GM23338 (cell line): ENCODE measurements around the gene PTPRJ. TPM values are rescaled to one million over a fixed set of nuclear protein-coding genes. Genes with fewer than 3 reads are reported as not detected.

Experiments
- ATAC-seq: fragments of 200-7000 bp; cut with Tn5 transposase; 3 replicates; pipeline ENCODE4 v1.9.1; 2020
- DNase-seq: peaks from one replicate; pipeline ENCODE4 v3.0.0-alpha.2; 2015; ENCODE audit warnings: low spot score
- H2AFZ ChIP-seq: fragments of 200-600 bp; sonication (generic); 2 replicates; pipeline ENCODE4 v1.8.0; 2016; ENCODE audit warnings: antibody characterized with exemption, mild to moderate bottlenecking, moderate library complexity
- H3F3A ChIP-seq: fragments of 200-600 bp; sonication (generic); replicated peaks from 2 replicates; pipeline ENCODE4 v1.8.0; 2017; ENCODE audit warnings: antibody characterized with exemption, mixed run types, low read depth
- H3K27ac ChIP-seq: fragments of 200-600 bp; sonication (generic); 2 replicates; pipeline ENCODE4 v1.6.1; 2016; ENCODE audit warnings: low read depth
- H3K27me3 ChIP-seq: fragments of 200-600 bp; sonication (generic); 2 replicates; pipeline ENCODE4 v1.8.0; 2016; ENCODE audit warnings: mild to moderate bottlenecking, mixed run types, moderate library complexity; ENCODE audit not compliant: insufficient read depth
- H3K36me3 ChIP-seq: fragments of 200-600 bp; sonication (generic); 2 replicates; pipeline ENCODE4 v1.8.0; 2016; ENCODE audit warnings: mild to moderate bottlenecking; ENCODE audit not compliant: insufficient read depth
- H3K4me1 ChIP-seq: fragments of 200-600 bp; sonication (generic); 2 replicates; pipeline ENCODE4 v1.8.0; 2016; ENCODE audit warnings: mild to moderate bottlenecking, moderate library complexity; ENCODE audit not compliant: insufficient read depth
- H3K4me2 ChIP-seq: fragments of 200-600 bp; sonication (generic); 2 replicates; pipeline ENCODE4 v1.7.1; 2017; ENCODE audit warnings: mixed run types
- H3K4me3 ChIP-seq: fragments of 200-600 bp; sonication (generic); 2 replicates; pipeline ENCODE4 v1.6.1; 2016; ENCODE audit warnings: mixed run types
- H3K79me2 ChIP-seq: fragments of 200-600 bp; sonication (generic); replicated peaks from 2 replicates; pipeline ENCODE4 v1.8.0; 2017; ENCODE audit warnings: mild to moderate bottlenecking; ENCODE audit not compliant: insufficient read depth
- H3K9me2 ChIP-seq: fragments of 200-600 bp; sonication (generic); 2 replicates; pipeline ENCODE4 v1.8.0; 2017; ENCODE audit not compliant: insufficient read depth
- H4K20me1 ChIP-seq: fragments of 200-600 bp; sonication (generic); replicated peaks from 2 replicates; pipeline ENCODE4 v1.8.0; 2017; ENCODE audit warnings: mild to moderate bottlenecking; ENCODE audit not compliant: insufficient read depth
- H3K27ac Mint-ChIP-seq: 2 replicates; pipeline ENCODE4 v1.8.0; 2020; ENCODE audit warnings: inconsistent platforms, mild to moderate bottlenecking, moderate library complexity, mixed read lengths
- H3K27me3 Mint-ChIP-seq: 3 replicates; pipeline ENCODE4 v1.8.0; 2022; ENCODE audit warnings: low read depth, mild to moderate bottlenecking, moderate library complexity, mixed read lengths, inconsistent platforms; ENCODE audit not compliant: insufficient read depth, poor library complexity
- H3K36me3 Mint-ChIP-seq: 3 replicates; pipeline ENCODE4 v1.8.0; 2021; ENCODE audit warnings: low read depth, mild to moderate bottlenecking, inconsistent platforms, moderate library complexity, mixed read lengths
- H3K4me1 Mint-ChIP-seq: 3 replicates; pipeline ENCODE4 v1.8.0; 2020; ENCODE audit warnings: mild to moderate bottlenecking, inconsistent platforms, mixed read lengths
- H3K4me3 Mint-ChIP-seq: 3 replicates; pipeline ENCODE4 v1.8.0; 2021; ENCODE audit warnings: moderate library complexity, mild to moderate bottlenecking, inconsistent platforms, mixed read lengths
- H3K9me3 Mint-ChIP-seq: 3 replicates; pipeline ENCODE4 v1.8.0; 2020; ENCODE audit warnings: moderate library complexity, mild to moderate bottlenecking, inconsistent platforms, mixed read lengths
- EZH2 ChIP-seq: fragments of 200-600 bp; sonication (generic); IDR thresholded peaks from one replicate; pipeline ENCODE4 v1.8.0; 2017; ENCODE audit warnings: antibody characterized with exemption, mild to moderate bottlenecking, low read depth; ENCODE audit not compliant: unreplicated experiment
- ZNF462 ChIP-seq: fragments of 250-450 bp; sonication (Bioruptor Pico); IDR thresholded peaks from 2 replicates; pipeline ENCODE4 v1.5.0; 2020; ENCODE audit warnings: mild to moderate bottlenecking, moderate library complexity
- polyA plus RNA-seq: library from polyadenylated mRNA; unstranded; fragments of >200 nt; fragmentation: Nextera tagmentation; extraction: Ambion mirVana; gene quantifications from 2 replicates; pipeline ENCODE4 v1.2.1, GENCODE V29; 2016
- total RNA-seq: library from RNA; depleted of rRNA; stranded (reverse); fragments of >200 nt; shearing (Covaris generic); gene quantifications from 2 replicates; pipeline ENCODE4 v1.2.3, GENCODE V29; 2014
- TF ChIP-seq, protein P1 (sequence below), 2 experiments: fragments of 200-600 bp in 1 of 2; sonication (generic) in 1 of 2; conservative IDR thresholded peaks; 2 replicates each; pipeline versions ENCODE4 v1.5.1 to v1.6.1; 2016 to 2017; ENCODE audit warnings: antibody characterized with exemption in 2 of 2, low read depth in 2 of 2, mild to moderate bottlenecking in 2 of 2, moderate library complexity in 1 of 2

Gene PTPRJ
- total and polyA plus RNA-seq, 2 experiments from 2014 or later = 4.2 to 16.0 TPM

- peaks cover 26% of the 10 kb centered on the region for H3K27me3 ChIP-seq
- DNase-seq (peak; percentile 79), ATAC-seq (peak; percentile 39)
- H3K36me3 ChIP-seq = no peaks in the 10 kb centered on the region; the same call in 1 of the 2 replicates
- peak overlapping the region; percentile 76 for H3K4me3 ChIP-seq
- H3K9me2 ChIP-seq = no peaks in the 10 kb centered on the region
- Mint-ChIP-seq H3K4me3 (peak overlapping the region; percentile 58), H3K9me3 (no peaks in the 10 kb centered on the region), H3K4me1 (peaks cover 25% of the 10 kb centered on the region), H3K27ac (no peak overlapping the region), H3K27me3 (peaks cover 19% of the 10 kb centered on the region), H3K36me3 (no peaks in the 10 kb centered on the region; the same call in 2 of the 3 replicates)
- H3F3A ChIP-seq = peaks cover 11% of the 10 kb centered on the region
- H2AFZ ChIP-seq = peak overlapping the region; percentile 98
- peaks cover 7% of the 10 kb centered on the region for H3K4me1 ChIP-seq
- TF ChIP-seq EZH2 (no peak), ZNF462 (0 out of 2 replicates have a peak, but pooled peaks have one; percentile 4)
- TF ChIP-seq, protein P1, sequence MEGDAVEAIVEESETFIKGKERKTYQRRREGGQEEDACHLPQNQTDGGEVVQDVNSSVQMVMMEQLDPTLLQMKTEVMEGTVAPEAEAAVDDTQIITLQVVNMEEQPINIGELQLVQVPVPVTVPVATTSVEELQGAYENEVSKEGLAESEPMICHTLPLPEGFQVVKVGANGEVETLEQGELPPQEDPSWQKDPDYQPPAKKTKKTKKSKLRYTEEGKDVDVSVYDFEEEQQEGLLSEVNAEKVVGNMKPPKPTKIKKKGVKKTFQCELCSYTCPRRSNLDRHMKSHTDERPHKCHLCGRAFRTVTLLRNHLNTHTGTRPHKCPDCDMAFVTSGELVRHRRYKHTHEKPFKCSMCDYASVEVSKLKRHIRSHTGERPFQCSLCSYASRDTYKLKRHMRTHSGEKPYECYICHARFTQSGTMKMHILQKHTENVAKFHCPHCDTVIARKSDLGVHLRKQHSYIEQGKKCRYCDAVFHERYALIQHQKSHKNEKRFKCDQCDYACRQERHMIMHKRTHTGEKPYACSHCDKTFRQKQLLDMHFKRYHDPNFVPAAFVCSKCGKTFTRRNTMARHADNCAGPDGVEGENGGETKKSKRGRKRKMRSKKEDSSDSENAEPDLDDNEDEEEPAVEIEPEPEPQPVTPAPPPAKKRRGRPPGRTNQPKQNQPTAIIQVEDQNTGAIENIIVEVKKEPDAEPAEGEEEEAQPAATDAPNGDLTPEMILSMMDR (conservative IDR thresholded peaks at IDR 0.05; ENCODE audit: low read depth in 2 of 2) = peak in 1 of 2 experiments; percentile 40; a peak in 2 of 4 replicates
- 0 out of 2 replicates have a peak, but pooled peaks cover 3% of the 10 kb centered on the region for H4K20me1 ChIP-seq
- H3K4me2 ChIP-seq = peak overlapping the region; percentile 96
- H3K79me2 ChIP-seq = peaks cover 27% of the 10 kb centered on the region
- H3K27ac ChIP-seq = no peak overlapping the region; the same call in 1 of the 2 replicates
Observed at GRCh38 chr11:47979378-47980087, 826 bp upstream of the PTPRJ start.
